ENCODE measurements around the gene ARHGEF6.

DNA sequence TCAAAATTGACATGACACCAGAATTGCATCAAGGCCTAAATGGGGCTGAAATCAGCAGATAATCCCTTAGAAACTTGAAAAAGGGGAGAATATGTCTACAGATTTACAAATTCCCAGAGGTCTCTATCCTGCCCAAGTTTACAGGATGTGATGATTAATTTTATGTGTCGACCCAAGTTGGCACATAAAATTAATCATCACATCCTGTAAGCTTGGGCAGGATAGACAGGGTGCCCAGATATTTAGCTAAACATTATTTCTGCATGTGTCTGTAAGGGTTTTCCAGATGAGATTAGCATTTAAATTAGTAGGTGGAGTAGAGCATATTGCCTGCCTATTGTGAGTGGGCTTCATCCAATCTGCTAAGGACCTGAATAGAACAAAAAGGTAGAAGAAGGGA lies 52.3 kb downstream of the ARHGEF6 start:
- TF ChIP-seq CTCF (IDR thresholded peaks at IDR 0.05) (no peak), POLR2A (IDR thresholded peaks at IDR 0.05) (no peak)
